Stimulated activated CD8-positive, alpha-beta memory T cell treated with anti-CD3 and anti-CD28 coated beads, Interleukin-7, amount 100 ng/mL, for 4 hours (primary cell): ENCODE results near the gene EHD4.

Experiments
- DNase-seq, 2 donors: peaks; one replicate each; pipeline ENCODE4 v3.0.0-alpha.2; 2020; ENCODE audit warnings: low read depth in 2 of 2

EHD4 gene

GRCh38 chr15:41895957-41896356 lies 76.4 kb downstream of the EHD4 start:
- DNase-seq, result no peak

GRCh38 chr15:41895491-41895890 lies 76.9 kb downstream of the EHD4 start:
- no peak for DNase-seq

- peak; percentile 79 to 85 for DNase-seq
These were observed 77.4 kb downstream of the EHD4 start for GRCh38 chr15:41894791-41895463.

GRCh38 chr15:41894251-41894790 lies 78.0 kb downstream of the EHD4 start:
- no peak for DNase-seq

- DNase-seq, result no peak
These were observed 78.7 kb downstream of the EHD4 start, which contains the start of gene SPTBN5 for GRCh38 chr15:41893422-41894250. SPTBN5 (minus strand) TSS chr15:41894053; CDS start chr15:41893497, 556 bp downstream.

- no peak for DNase-seq
These were observed 79.5 kb downstream of the EHD4 start for GRCh38 chr15:41892621-41893421.

- DNase-seq, result no peak
These were observed 80.4 kb downstream of the EHD4 start for GRCh38 chr15:41891946-41892345.

- DNase-seq, result no peak
These were observed 81.1 kb downstream of the EHD4 start for GRCh38 chr15:41891226-41891625.

- no peak for DNase-seq
These were observed 82.2 kb downstream of the EHD4 start for GRCh38 chr15:41890050-41890690.

GRCh38 chr15:41888662-41889253 lies 83.6 kb downstream of the EHD4 start:
- no peak for DNase-seq

GRCh38 chr15:41887893-41888292 lies 84.5 kb downstream of the EHD4 start:
- DNase-seq, result no peak

- no peak for DNase-seq
These were observed 85.2 kb downstream of the EHD4 start for GRCh38 chr15:41887161-41887560.

GRCh38 chr15:41886741-41887140 lies 85.6 kb downstream of the EHD4 start:
- DNase-seq, result no peak

- DNase-seq, result no peak
These were observed 86.5 kb downstream of the EHD4 start for GRCh38 chr15:41885841-41886240.

- no peak for DNase-seq
These were observed 87.0 kb downstream of the EHD4 start for GRCh38 chr15:41885321-41885720.

- no peak for DNase-seq
These were observed 87.9 kb downstream of the EHD4 start for GRCh38 chr15:41884458-41884857.

- no peak for DNase-seq
These were observed 88.9 kb downstream of the EHD4 start for GRCh38 chr15:41883484-41883825.

GRCh38 chr15:41882689-41883483 lies 89.5 kb downstream of the EHD4 start:
- DNase-seq, result no peak

- DNase-seq, result no peak
These were observed 90.3 kb downstream of the EHD4 start for GRCh38 chr15:41881920-41882688.

- DNase-seq, result no peak
These were observed 90.8 kb downstream of the EHD4 start for GRCh38 chr15:41881550-41881919.
